ENCODE measurements around the gene TTLL1. TPM values are rescaled to one million over a fixed set of nuclear protein-coding genes. Genes with fewer than 3 reads are reported as not detected.

The TTLL1 gene
- total and polyA plus RNA-seq, 2 donors (not counting 1 experiment from before 2014, with no cell fraction given) = 15.7 to 15.8 TPM

GRCh38 chr22:43128116-43128515 is 38.9 kb upstream of the TTLL1 start:
- Histone ChIP-seq H3K36me3 (ENCODE audit: control insufficient read depth, insufficient read depth, low read length) (no peaks in the 10 kb centered on the region), H4K20me1 (ENCODE audit: control insufficient read depth, extremely low read depth, insufficient read depth, low read length) (no peaks in the 10 kb centered on the region), H3K9ac (ENCODE audit: insufficient read depth, low read length) (no peak overlapping the region), H3K4me1 (ENCODE audit: control insufficient read depth, extremely low read depth, insufficient read depth, low read length) (peaks cover 9% of the 10 kb centered on the region), H3K4me3 (replicated peaks in 1 of 4; ENCODE audit: control extremely low read depth in 1 of 4, insufficient read depth in 1 of 4, low read depth in 3 of 4, low read length in 4 of 4) (no peak overlapping the region), H3K4me2 (ENCODE audit: extremely low read depth, insufficient read depth, low read length) (no peak overlapping the region), H3K27ac (ENCODE audit: insufficient read depth, low read length) (no peak overlapping the region), H3K79me2 (ENCODE audit: control insufficient read depth, insufficient read depth, low read length) (no peaks in the 10 kb centered on the region), H3K9me3 (ENCODE audit: control insufficient read depth, insufficient read depth, low read depth, low read length) (no peaks in the 10 kb centered on the region), H3K27me3 (ENCODE audit: control insufficient read depth, insufficient read depth, low read length) (no peaks in the 10 kb centered on the region), H2AFZ (ENCODE audit: low read length) (no peak overlapping the region)
- TF ChIP-seq EZH2 (IDR thresholded peaks at IDR 0.05; ENCODE audit: low read length, missing control alignments) = no peak
- TF ChIP-seq CTCF (conservative IDR thresholded peaks at IDR 0.05 in 1 of 2, IDR thresholded peaks at IDR 0.05 in 1 of 2; ENCODE audit: low read depth in 1 of 2, low read length in 2 of 2) = no peak
- DNase-seq (ENCODE audit: low read depth in 2 of 2) = no peak

GRCh38 chr22:43127166-43127908 is 38.1 kb upstream of the TTLL1 start:
- Histone ChIP-seq H4K20me1 (ENCODE audit: control insufficient read depth, extremely low read depth, insufficient read depth, low read length) (no peaks in the 10 kb centered on the region), H3K9me3 (ENCODE audit: control insufficient read depth, insufficient read depth, low read depth, low read length) (no peaks in the 10 kb centered on the region), H3K27ac (ENCODE audit: insufficient read depth, low read length) (no peak overlapping the region), H3K27me3 (ENCODE audit: control insufficient read depth, insufficient read depth, low read length) (no peaks in the 10 kb centered on the region), H3K4me1 (ENCODE audit: control insufficient read depth, extremely low read depth, insufficient read depth, low read length) (peaks cover 9% of the 10 kb centered on the region), H3K9ac (ENCODE audit: insufficient read depth, low read length) (no peak overlapping the region), H3K79me2 (ENCODE audit: control insufficient read depth, insufficient read depth, low read length) (no peaks in the 10 kb centered on the region), H2AFZ (ENCODE audit: low read length) (no peak overlapping the region), H3K4me3 (replicated peaks in 1 of 4; ENCODE audit: control extremely low read depth in 1 of 4, insufficient read depth in 1 of 4, low read depth in 3 of 4, low read length in 4 of 4) (no peak overlapping the region), H3K36me3 (ENCODE audit: control insufficient read depth, insufficient read depth, low read length) (no peaks in the 10 kb centered on the region), H3K4me2 (ENCODE audit: extremely low read depth, insufficient read depth, low read length) (no peak overlapping the region)
- TF ChIP-seq EZH2 (IDR thresholded peaks at IDR 0.05; ENCODE audit: low read length, missing control alignments) (no peak), CTCF (conservative IDR thresholded peaks at IDR 0.05 in 1 of 2, IDR thresholded peaks at IDR 0.05 in 1 of 2; ENCODE audit: low read depth in 1 of 2, low read length in 2 of 2) (no peak)
- DNase-seq (ENCODE audit: low read depth in 2 of 2) = no peak

- H3K79me2 ChIP-seq (ENCODE audit: control insufficient read depth, insufficient read depth, low read length) = no peaks in the 10 kb centered on the region
- no peaks in the 10 kb centered on the region for H3K27me3 ChIP-seq (ENCODE audit: control insufficient read depth, insufficient read depth, low read length)
- DNase-seq (ENCODE audit: low read depth in 2 of 2) = peak; percentile 48 to 85
- no peak for TF ChIP-seq EZH2 (IDR thresholded peaks at IDR 0.05; ENCODE audit: low read length, missing control alignments)
- TF ChIP-seq CTCF (conservative IDR thresholded peaks at IDR 0.05 in 1 of 2, IDR thresholded peaks at IDR 0.05 in 1 of 2; ENCODE audit: low read depth in 1 of 2, low read length in 2 of 2) = no peak
- no peak overlapping the region for H2AFZ ChIP-seq (ENCODE audit: low read length)
- H3K9me3 ChIP-seq (ENCODE audit: control insufficient read depth, insufficient read depth, low read depth, low read length) = no peaks in the 10 kb centered on the region
- no peak overlapping the region for H3K4me3 ChIP-seq (replicated peaks in 1 of 4; ENCODE audit: control extremely low read depth in 1 of 4, insufficient read depth in 1 of 4, low read depth in 3 of 4, low read length in 4 of 4)
- H4K20me1 ChIP-seq (ENCODE audit: control insufficient read depth, extremely low read depth, insufficient read depth, low read length) = no peaks in the 10 kb centered on the region
- no peak overlapping the region for H3K27ac ChIP-seq (ENCODE audit: insufficient read depth, low read length)
- H3K36me3 ChIP-seq (ENCODE audit: control insufficient read depth, insufficient read depth, low read length) = no peaks in the 10 kb centered on the region
- no peak overlapping the region for H3K9ac ChIP-seq (ENCODE audit: insufficient read depth, low read length)
- H3K4me1 ChIP-seq (ENCODE audit: control insufficient read depth, extremely low read depth, insufficient read depth, low read length) = peaks cover 9% of the 10 kb centered on the region
- H3K4me2 ChIP-seq (ENCODE audit: extremely low read depth, insufficient read depth, low read length) = no peak overlapping the region
Measured at GRCh38 chr22:43126501-43127165, 37.4 kb upstream of the TTLL1 start.

Measured in fibroblast of lung (primary cell).